Measurements from ENCODE around the gene ACAA1. TPM values are rescaled to one million over a fixed set of nuclear protein-coding genes. Genes with fewer than 3 reads are reported as not detected.

Gene ACAA1
- total and polyA plus RNA-seq, 9 of the 15 experiments (the other 6 are each of a cell fraction or from before 2014, with no cell fraction given): 4.0 to 88.9 (median 57.2) TPM

DNA sequence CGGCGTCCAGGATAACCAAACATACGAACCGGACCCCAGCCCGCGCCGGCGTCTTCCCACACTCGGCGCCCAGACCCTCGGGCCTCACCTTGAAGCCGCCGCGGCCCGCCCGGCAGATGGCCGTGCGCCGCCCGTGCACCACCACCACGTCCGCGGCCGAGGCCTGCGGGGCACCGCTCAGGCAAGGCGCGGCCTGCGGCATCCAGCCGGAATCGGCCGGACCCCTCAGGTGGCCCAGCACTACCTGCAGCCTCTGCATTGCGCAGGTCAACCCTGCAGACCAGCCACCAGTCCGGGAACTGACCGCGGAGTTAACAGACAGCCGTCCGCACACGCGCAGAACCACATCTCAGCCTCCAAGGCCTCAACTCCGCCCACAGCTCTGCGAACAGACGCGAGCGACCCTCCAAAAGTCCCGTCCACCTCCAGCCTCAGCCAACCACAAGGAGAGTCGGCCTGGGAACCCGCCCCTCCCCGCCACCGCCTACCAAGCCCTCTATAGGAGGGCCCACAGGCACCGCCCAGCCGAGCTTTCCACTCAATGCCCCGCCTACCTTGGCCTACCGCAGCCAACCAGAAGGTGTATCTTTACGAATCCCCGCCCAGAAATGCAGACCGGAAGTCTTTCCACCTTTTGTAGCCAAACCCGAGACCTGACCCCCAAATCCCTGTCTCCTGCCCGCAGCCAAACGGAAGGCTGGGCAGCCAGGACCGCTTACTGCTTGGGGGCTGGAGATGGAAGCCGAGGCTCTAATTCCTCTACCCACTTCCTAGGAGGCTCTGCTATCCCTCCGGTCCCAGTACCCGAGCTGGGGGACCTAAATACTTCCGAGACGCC lies at the start of gene ACAA1 (continued):
- no peak for TF ChIP-seq ZNF668 (CRISPR knock-in tag; IDR thresholded peaks at IDR 0.05)
- TF ChIP-seq WHSC1 (IDR thresholded peaks at IDR 0.05; ENCODE audit: low read length): no peak
- TF ChIP-seq XRCC4 (IDR thresholded peaks at IDR 0.05; ENCODE audit: extremely low read depth, insufficient read depth, insufficient read length): no peak
- TF ChIP-seq TBP (optimal IDR thresholded peaks at IDR 0.05; ENCODE audit: low read depth, low read length): peak; percentile 73
- TF ChIP-seq NONO (IDR thresholded peaks at IDR 0.05; ENCODE audit: low read depth in 2 of 2, low read length in 1 of 2): no peak; a peak in 1 of 4 replicates
- no peak for TF ChIP-seq ZNF512 (tag; IDR thresholded peaks at IDR 0.05)
- TF ChIP-seq STAG1 (CRISPR knock-in tag; IDR thresholded peaks at IDR 0.05; ENCODE audit: borderline replicate concordance): peak; percentile 40; the same call in 1 of the 2 replicates
- no peak for TF ChIP-seq ZNF134 (CRISPR knock-in tag; conservative IDR thresholded peaks at IDR 0.05)
- no peak for TF ChIP-seq ZNF282 (CRISPR knock-in tag; IDR thresholded peaks at IDR 0.05)
- no peak for TF ChIP-seq CBX1 (IDR thresholded peaks at IDR 0.05; ENCODE audit: low read depth)
- 0 out of 2 replicates have a peak, but pooled peaks have one; percentile 50 for TF ChIP-seq SMAD3 (CRISPR knock-in tag; conservative IDR thresholded peaks at IDR 0.05)
- TF ChIP-seq, protein P1, sequence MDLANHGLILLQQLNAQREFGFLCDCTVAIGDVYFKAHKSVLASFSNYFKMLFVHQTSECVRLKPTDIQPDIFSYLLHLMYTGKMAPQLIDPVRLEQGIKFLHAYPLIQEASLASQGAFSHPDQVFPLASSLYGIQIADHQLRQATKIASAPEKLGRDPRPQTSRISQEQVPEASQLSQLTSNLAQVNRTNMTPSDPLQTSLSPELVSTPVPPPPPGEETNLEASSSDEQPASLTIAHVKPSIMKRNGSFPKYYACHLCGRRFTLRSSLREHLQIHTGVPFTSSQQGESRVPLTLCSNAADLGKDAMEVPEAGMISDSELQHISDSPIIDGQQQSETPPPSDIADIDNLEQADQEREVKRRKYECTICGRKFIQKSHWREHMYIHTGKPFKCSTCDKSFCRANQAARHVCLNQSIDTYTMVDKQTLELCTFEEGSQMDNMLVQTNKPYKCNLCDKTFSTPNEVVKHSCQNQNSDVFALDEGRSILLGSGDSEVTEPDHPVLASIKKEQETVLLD (IDR thresholded peaks at IDR 0.05): no peak
- no peak for TF ChIP-seq HNRNPUL1 (IDR thresholded peaks at IDR 0.05; ENCODE audit: low read length)
- no peak for TF ChIP-seq C11orf30 (IDR thresholded peaks at IDR 0.05; ENCODE audit: low read depth)
- TF ChIP-seq ZNF644 (tag; IDR thresholded peaks at IDR 0.05; ENCODE audit: low read depth): no peak
- no peak for TF ChIP-seq RFX5 (IDR thresholded peaks at IDR 0.05; ENCODE audit: low read depth, low read length)
- TF ChIP-seq NFYB (IDR thresholded peaks at IDR 0.05; ENCODE audit: extremely low read depth, insufficient read length): peak; percentile 9
- 0 out of 4 replicates have a peak, but pooled peaks of 1 of the 2 experiments have one; percentile 8 for TF ChIP-seq SIN3A (IDR thresholded peaks at IDR 0.05; ENCODE audit: borderline replicate concordance in 2 of 2, control insufficient read depth in 1 of 2, low read depth in 2 of 2, low read length in 2 of 2)
- no peak for TF ChIP-seq FOSL1 (tag; conservative IDR thresholded peaks at IDR 0.05)
- peak; percentile 95 for TF ChIP-seq PKNOX1 (IDR thresholded peaks at IDR 0.05)
- TF ChIP-seq BRF2 (IDR thresholded peaks at IDR 0.05; ENCODE audit: borderline replicate concordance, insufficient read depth, insufficient read length): no peak

All from K562 (cell line).